Body of pancreas (tissue), 4 donors: Measurements from ENCODE around the gene ZMYND10.

Experiments used
- POLR2A ChIP-seq, 3 donors: fragments of 450-650 bp; IDR thresholded peaks; one replicate each; pipeline ENCODE4 v1.6.1; 2016; ENCODE audit warnings: antibody characterized with exemption in 3 of 3, mild to moderate bottlenecking in 2 of 3
- TF ChIP-seq, protein P1 (sequence below), 7 experiments: fragments of 450-650 bp in 4 of 7; fragments of 200-600 bp in 3 of 7; sonication (generic) in 3 of 7; IDR thresholded peaks; one replicate each; pipeline ENCODE4 v1.5.1; 2016 to 2019; ENCODE audit warnings: antibody characterized with exemption in 7 of 7

DNA sequence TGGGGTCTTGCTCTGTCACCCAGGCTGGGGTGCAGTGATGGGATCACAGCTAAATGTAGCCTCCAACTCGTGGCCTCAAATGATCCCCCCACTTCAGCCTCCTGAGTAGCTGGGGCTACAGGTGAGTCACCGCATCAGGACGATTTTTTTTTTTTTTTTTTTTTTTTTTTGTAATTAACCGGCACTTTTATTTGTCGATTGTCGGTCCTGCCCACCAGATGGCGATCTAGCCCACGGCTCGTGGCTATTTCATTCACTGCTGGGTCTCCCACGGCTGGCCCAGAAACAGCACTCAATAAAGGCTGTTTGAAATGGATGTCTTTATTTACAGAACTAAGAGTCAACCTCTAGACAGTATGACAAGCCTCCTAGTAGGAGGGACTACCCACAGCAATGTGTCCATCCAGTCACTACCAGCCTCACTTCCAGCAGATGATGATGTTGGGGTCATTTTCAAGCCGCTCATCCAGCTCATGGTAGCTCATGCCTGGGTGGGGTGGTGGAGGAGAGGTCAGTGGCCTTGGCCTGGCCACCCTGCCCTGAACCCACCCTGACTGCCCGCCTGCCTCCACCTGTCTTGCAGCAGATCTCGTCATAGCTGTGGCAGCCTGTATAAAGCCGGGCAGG is 1.8 kb upstream of the ZMYND10 start:
- TF ChIP-seq, protein P1, sequence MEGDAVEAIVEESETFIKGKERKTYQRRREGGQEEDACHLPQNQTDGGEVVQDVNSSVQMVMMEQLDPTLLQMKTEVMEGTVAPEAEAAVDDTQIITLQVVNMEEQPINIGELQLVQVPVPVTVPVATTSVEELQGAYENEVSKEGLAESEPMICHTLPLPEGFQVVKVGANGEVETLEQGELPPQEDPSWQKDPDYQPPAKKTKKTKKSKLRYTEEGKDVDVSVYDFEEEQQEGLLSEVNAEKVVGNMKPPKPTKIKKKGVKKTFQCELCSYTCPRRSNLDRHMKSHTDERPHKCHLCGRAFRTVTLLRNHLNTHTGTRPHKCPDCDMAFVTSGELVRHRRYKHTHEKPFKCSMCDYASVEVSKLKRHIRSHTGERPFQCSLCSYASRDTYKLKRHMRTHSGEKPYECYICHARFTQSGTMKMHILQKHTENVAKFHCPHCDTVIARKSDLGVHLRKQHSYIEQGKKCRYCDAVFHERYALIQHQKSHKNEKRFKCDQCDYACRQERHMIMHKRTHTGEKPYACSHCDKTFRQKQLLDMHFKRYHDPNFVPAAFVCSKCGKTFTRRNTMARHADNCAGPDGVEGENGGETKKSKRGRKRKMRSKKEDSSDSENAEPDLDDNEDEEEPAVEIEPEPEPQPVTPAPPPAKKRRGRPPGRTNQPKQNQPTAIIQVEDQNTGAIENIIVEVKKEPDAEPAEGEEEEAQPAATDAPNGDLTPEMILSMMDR (IDR thresholded peaks at IDR 0.05), result peak in 6 of 7 experiments; percentile 37 to 76 (median 60)
- TF ChIP-seq POLR2A (IDR thresholded peaks at IDR 0.05), result peak in 1 of 3 donors; percentile 9
